ENCODE data around the gene CYP2A6. TPM values are rescaled to one million over a fixed set of nuclear protein-coding genes. Genes with fewer than 3 reads are reported as not detected.

Gene CYP2A6
- total RNA-seq, 1 donor from 2014 or later, result not detected

GRCh38 chr19:40800997-40801377 is 49.3 kb downstream of the CYP2A6 start:
- Mint-ChIP-seq H3K36me3 (ENCODE audit: insufficient read depth) (peaks cover 6% of the 10 kb centered on the region), H3K4me3 (ENCODE audit: low read depth) (peak overlapping the region; percentile 89), H3K27ac (no peak overlapping the region), H3K27me3 (no peaks in the 10 kb centered on the region), H3K9me3 (ENCODE audit: low read depth) (no peaks in the 10 kb centered on the region), H3K4me1 (ENCODE audit: low read depth) (peaks cover 48% of the 10 kb centered on the region)
- TF ChIP-seq CTCF (IDR thresholded peaks at IDR 0.05; ENCODE audit: unreplicated experiment), result no peak
- no peak for DNase-seq (ENCODE audit: low spot score, unreplicated experiment)

- TF ChIP-seq CTCF (IDR thresholded peaks at IDR 0.05; ENCODE audit: unreplicated experiment), result no peak
- peaks cover 6% of the 10 kb centered on the region for H3K36me3 Mint-ChIP-seq (ENCODE audit: insufficient read depth)
Measured at GRCh38 chr19:40800339-40800996, 49.8 kb downstream of the CYP2A6 start.

GRCh38 chr19:40799558-40800338 is 50.5 kb downstream of the CYP2A6 start:
- Mint-ChIP-seq H3K4me1 (ENCODE audit: low read depth) (peaks cover 45% of the 10 kb centered on the region), H3K4me3 (ENCODE audit: low read depth) (peak overlapping the region; percentile 89), H3K27me3 (no peaks in the 10 kb centered on the region), H3K27ac (peak overlapping the region; percentile 92), H3K36me3 (ENCODE audit: insufficient read depth) (peaks cover 6% of the 10 kb centered on the region), H3K9me3 (ENCODE audit: low read depth) (no peaks in the 10 kb centered on the region)
- no peak for DNase-seq (ENCODE audit: low spot score, unreplicated experiment)
- no peak for TF ChIP-seq CTCF (IDR thresholded peaks at IDR 0.05; ENCODE audit: unreplicated experiment)

More at GRCh38 chr19:40800339-40800996, 49.8 kb downstream of the CYP2A6 start:
- no peaks in the 10 kb centered on the region for H3K27me3 Mint-ChIP-seq
- DNase-seq (ENCODE audit: low spot score, unreplicated experiment), result no peak
- H3K9me3 Mint-ChIP-seq (ENCODE audit: low read depth), result no peaks in the 10 kb centered on the region
- H3K4me3 Mint-ChIP-seq (ENCODE audit: low read depth), result peak overlapping the region; percentile 89
- peaks cover 48% of the 10 kb centered on the region for H3K4me1 Mint-ChIP-seq (ENCODE audit: low read depth)
- H3K27ac Mint-ChIP-seq, result peak overlapping the region; percentile 92

GRCh38 chr19:40798683-40799557 is 51.3 kb downstream of the CYP2A6 start, which contains the start of gene EGLN2:
Gene EGLN2 (plus strand): TSS chr19:40799191. CDS start chr19:40800573, 1,382 bp downstream.
- TF ChIP-seq CTCF (IDR thresholded peaks at IDR 0.05; ENCODE audit: unreplicated experiment), result no peak
- Mint-ChIP-seq H3K27me3 (no peaks in the 10 kb centered on the region), H3K27ac (peak within 1 kb of the TSS; percentile 99), H3K9me3 (ENCODE audit: low read depth) (no peaks in the 10 kb centered on the region), H3K4me3 (ENCODE audit: low read depth) (peak within 1 kb of the TSS; percentile 89), H3K4me1 (ENCODE audit: low read depth) (peaks cover 39% of the 10 kb centered on the region), H3K36me3 (ENCODE audit: insufficient read depth) (peaks cover 4% of the 10 kb centered on the region)
- peak; percentile 100 for DNase-seq (ENCODE audit: low spot score, unreplicated experiment)

All from progenitor cell of endocrine pancreas (in vitro differentiated cells).